ENCODE measurements around the gene LCE1E.

Gene LCE1E

GRCh38 chr1:152777510-152778137 lies 8.4 kb upstream of the LCE1E start:
- no peak for DNase-seq (ENCODE audit: low spot score)

- no peak for DNase-seq (ENCODE audit: low spot score)
These were observed 3.0 kb upstream of the LCE1E start for GRCh38 chr1:152783095-152783494.

GRCh38 chr1:152795686-152796085 lies 9.6 kb downstream of the LCE1E start:
- no peak for DNase-seq (ENCODE audit: low spot score)

GRCh38 chr1:152796421-152796820 lies 10.4 kb downstream of the LCE1E start, which contains the start of gene LCE1D:
Gene LCE1D (plus strand): TSS chr1:152796721. CDS start chr1:152797795, 1,074 bp downstream.
- DNase-seq (ENCODE audit: low spot score): no peak

- DNase-seq (ENCODE audit: low spot score): no peak
These were observed 15.3 kb downstream of the LCE1E start for GRCh38 chr1:152801333-152801732.

- DNase-seq (ENCODE audit: low spot score): no peak
These were observed 20.5 kb downstream of the LCE1E start, which contains the start of gene LCE1C for GRCh38 chr1:152806576-152806975. Gene LCE1C (minus strand): TSS chr1:152806651. CDS start chr1:152805478, 1,173 bp downstream.

- DNase-seq (ENCODE audit: low spot score): no peak
These were observed 25.0 kb downstream of the LCE1E start for GRCh38 chr1:152811050-152811449.

- DNase-seq (ENCODE audit: low spot score): no peak
These were observed 25.6 kb downstream of the LCE1E start, which contains the start of gene LCE1B for GRCh38 chr1:152811671-152812070. Gene LCE1B (plus strand): TSS chr1:152811971. CDS start chr1:152812447, 476 bp downstream.

GRCh38 chr1:152817309-152817708 lies 31.3 kb downstream of the LCE1E start:
- no peak for DNase-seq (ENCODE audit: low spot score)

- no peak for DNase-seq (ENCODE audit: low spot score)
These were observed 37.2 kb downstream of the LCE1E start for GRCh38 chr1:152823294-152823693.

GRCh38 chr1:152824964-152825363 lies 38.9 kb downstream of the LCE1E start:
- no peak for DNase-seq (ENCODE audit: low spot score)

- DNase-seq (ENCODE audit: low spot score): no peak
These were observed 41.1 kb downstream of the LCE1E start, which contains the start of gene LCE1A for GRCh38 chr1:152827173-152827572. Gene LCE1A (plus strand): TSS chr1:152827473. CDS start chr1:152827473, 0 bp downstream.

- DNase-seq (ENCODE audit: low spot score): no peak
These were observed 50.8 kb downstream of the LCE1E start for GRCh38 chr1:152836870-152837269.
